Stimulated activated CD4-positive, alpha-beta T cell treated with anti-CD3 and anti-CD28 coated beads, Interleukin-2, amount 100 ng/mL, for 48 hours (primary cell): ENCODE measurements around the gene DENND1A.
"Not testable (repeated sequence)": the region's sequence is repeated elsewhere in the genome, so short reads cannot be mapped to it uniquely, and the experiment has no call there.

ENCODE experiments used
- DNase-seq, 2 donors: peaks; one replicate each; pipeline ENCODE4 v3.0.0-alpha.2; 2020

Gene DENND1A

DNA sequence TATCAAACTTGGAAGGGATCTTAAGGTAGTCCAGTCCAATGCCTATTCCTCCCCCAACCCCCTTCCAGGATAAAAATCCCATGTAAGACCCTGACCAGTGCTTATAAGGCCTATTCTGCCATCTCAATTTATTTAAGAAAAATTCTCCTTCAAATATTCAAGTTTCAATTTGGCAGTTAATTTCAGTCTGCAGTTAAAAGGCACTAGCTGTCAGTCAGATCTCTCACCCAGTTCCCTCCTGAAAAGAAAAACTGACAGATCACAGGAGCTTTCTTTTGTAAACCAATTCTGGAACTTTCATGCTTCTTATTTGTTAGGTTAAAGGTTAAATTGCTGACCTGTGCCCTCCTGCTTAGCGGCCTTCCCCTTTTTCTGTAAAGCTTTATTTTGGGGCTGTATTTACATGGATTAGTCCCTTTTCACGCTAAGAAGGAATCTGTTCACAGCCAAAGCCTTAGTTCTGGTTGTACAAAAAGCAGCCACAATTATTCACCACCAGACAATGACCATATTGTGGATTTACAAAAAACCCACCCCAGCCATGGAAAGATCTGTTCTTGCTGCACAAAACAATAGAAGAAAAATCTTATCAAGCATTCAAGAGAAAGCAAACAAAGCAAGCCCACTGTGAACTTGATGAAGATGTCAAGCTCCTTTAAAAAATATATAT lies 68.7 kb downstream of the DENND1A start:
- no peak for DNase-seq

DNA sequence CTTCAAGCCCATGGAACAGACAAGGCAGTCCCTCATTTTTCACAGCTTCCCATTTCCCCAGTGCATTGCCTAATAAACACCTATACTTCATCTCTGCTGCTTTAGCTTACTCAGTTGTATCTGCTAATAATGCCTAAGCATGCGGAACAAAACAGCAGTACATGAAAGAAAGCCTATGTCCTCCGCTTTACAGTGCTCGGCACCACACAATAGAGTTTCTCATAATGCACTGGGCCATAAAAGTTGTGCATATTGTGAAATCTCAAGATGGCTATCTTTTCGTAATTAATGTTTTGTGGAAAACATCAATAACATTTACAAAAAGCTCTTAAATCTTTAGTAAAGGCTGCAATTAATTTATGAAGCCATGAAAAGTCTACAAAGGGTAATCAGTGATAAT lies 69.3 kb downstream of the DENND1A start:
- no peak for DNase-seq

DNA sequence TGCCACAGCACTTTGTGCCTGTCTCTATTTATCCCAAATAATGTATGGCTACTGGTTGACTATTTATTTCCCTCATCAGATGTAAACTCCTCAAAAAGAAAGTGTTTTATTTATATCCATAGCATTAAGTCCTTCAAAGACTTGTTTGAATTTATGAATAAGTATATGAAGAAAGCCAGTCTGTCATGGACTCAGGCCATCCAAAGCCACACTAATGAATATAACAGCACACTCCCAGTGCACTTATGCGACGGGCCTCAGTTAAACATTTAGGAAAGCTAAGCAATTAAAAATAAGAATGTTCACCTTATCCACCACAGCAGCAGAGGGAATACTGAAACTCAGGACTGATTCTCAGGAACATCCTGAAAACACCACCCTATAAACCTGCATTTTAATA lies 77.5 kb downstream of the DENND1A start:
- no peak for DNase-seq

DNA sequence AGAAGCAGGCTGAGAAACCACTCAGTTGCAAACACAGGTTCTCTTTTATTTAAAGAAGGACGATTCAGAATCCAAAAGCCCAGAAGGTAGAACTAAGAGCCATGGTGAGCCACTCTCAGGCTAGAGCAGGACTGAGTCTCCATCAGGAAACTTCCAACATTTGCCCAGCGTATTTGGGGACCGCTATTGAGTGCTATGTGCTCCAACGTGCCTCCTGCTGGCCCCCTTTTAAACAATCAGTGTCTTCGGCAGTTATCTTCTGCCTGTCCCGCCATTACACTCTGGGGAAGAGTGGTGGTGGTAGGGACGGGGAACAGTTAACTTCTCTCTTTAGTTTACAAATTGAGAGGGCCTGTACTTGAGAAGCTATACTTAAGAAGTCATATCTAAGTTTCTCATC lies 78.1 kb downstream of the DENND1A start:
- DNase-seq = no peak

DNA sequence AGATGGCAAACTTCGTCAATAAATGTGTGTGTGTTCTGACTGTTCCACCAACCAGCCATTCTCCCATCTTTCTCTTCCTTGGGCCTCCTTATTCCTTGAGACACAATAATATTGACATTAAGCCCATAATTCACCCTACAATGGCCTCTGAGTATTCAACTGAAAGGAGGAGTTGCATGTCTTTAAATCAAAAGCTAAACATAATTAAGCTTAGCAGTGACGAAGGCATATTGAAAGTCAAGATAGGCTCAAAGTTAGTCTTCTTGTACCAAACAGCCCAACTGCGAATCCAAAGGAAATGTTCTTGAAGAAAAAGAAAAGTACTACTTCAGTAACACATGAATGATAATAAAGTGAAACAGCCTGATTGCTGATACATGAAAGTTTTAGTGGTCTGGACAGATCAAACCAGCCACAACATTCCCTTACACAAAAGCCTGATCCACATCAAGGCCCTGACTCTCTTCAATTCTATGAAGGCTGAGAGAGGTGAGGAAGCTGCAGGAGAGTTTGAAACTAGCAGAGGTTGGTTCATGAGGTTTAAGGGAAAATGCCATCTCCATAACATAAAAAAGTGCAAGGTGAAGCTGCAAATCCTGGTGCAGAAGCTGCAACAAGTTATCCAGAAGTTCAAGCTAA lies 81.4 kb downstream of the DENND1A start:
- DNase-seq = no peak

DNA sequence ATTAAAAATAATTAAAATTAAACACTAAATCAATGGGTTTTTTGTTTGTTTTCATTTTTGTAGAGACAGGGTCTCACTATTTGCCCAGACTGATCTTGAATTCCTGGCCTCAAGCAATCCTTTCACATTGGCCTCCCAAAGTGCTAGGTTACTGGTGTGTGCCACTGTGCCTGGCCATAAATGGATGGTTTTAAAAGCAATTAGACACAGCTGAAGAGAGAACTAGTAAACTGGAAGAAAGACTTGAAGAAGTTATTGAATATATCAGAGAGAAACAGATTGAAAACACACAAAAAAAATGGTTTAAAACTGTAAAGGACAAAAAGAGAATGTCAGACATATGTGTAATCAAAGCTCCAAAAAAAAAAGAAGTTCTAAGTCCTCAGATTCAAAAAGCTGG lies 83.0 kb downstream of the DENND1A start:
- DNase-seq = no peak

DNA sequence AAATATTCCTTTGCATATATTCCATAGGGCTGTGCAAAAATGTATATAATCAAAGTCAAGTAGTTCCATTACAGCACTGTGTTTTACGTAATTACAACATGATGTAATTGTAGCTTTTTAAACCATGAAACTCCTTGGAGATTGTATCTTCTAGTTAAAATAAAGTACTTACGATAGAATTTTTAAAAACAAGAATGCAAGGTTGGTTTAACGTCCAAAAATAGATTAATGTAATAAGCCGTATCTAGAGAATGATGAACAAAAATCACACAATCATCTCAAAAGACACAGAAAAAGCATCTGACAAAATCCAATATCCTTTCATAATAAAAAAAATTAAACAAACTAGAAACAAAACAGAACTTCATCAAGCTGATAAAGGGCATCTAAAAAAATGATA lies 86.2 kb downstream of the DENND1A start:
- no peak for DNase-seq

DNA sequence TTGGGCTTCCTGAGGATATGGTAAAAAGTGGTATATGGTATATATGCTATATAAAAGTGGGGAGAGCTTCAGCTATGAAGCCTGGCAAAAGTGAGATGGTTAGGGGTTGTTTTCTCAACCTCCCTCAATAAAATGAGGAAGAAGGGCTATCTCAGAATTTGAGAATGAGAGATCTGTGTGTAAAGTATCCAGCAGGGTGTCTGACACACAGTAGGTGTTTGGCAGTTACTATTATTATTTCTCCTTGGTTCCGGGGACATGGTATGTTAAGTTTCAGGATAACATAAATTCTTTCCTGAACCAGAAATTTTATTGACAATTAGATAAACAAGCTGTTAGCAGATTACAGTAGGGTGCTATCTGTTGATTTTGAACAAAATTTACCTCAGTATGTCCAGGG lies 94.1 kb downstream of the DENND1A start:
- DNase-seq = no peak

DNA sequence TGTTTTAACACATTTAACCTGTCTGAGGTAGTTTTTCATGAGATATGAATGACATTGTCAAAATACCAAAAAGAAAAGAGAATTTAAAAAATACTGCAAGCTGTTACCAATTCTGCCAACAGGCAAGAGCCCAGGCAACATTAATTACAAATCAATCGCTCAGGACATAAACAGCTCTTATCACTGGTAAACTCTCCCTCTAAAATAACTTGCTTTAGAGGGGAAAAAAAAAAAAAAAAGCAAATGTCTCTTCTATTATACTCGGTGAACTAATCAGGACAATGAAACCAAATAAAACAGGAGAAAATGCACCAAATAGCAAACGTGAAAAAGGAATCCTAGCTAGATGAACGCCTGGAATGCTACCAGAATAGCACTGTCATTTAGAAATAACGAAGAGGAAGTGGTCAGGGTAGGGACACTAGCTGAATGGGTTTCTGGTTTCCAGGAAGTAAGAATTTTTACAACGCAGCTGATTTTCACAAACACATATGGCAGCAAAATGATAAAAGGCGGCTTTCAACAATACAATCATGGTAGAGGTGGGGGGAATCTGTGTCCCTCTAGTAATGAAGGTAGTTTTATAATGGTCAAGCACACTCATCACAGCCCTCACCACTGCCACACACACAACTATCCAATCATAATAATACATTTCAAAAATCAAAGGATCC lies 94.9 kb downstream of the DENND1A start:
- DNase-seq = no peak

DNA sequence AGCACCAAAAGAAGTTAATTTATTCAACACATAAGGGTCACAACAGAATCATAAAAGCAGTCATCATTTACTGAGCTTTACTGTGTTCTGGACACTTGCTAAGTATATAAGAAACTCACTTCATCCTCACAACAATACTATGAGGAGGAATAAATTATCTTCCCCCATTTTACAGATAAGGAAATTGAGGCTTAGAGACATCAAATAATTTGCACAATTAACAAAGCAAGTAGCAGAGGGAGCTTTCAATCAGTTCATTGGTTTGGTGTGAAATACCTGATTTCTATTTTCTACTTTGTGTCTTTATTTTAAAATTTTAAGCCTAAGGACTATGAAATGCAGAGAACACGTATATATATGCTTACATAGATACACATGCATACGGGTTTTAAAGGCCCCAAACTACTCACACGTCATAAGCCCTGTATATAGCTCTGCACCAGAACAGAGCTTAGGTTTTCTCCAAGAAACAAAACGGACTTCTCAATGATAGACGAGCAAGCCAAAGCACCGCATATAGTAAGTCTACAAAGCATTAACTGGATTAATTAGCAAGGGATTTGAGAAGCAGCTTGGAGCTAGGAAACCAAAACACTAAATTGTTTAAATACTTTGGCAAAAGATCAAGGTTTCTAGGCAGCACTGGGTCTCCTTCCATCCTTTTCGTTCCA lies 95.6 kb downstream of the DENND1A start:
- no peak for DNase-seq

DNA sequence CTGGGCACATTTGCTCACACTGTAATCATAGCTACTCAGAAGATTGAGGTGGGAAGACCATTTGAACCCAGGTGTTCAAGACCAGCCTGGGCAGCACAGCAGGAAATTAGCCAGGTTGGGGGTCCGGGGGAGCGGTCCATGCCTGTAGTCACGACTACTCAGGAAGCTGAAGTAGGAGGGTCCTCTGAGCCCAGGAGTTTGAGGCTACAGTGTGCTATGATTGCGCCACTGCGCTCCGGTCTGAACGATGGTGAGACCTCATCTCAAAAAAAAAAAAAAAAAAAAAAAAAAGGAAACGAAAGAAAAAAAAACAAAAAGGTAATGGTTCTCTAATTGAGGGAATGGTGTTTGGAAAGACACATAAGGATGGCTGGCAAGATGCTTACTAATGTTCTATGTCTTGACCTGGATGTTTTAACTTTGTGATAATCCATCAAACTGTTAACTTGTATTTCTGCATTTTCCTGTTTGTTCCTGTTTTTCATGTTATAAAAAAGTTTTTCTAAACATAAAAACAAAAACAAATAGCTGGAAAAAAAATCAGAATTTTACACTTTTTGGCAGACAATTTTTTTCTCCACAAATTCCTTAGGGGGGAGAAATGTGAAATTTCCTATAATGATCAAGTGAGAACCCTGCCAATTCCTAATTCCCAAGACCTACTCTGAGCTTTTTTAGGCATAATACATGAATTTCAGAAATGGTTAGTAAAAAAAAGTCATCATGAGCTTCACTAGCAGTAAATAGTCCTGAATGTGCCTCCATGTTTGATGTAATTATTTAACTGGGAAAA lies 96.9 kb downstream of the DENND1A start:
- DNase-seq = no peak

DNA sequence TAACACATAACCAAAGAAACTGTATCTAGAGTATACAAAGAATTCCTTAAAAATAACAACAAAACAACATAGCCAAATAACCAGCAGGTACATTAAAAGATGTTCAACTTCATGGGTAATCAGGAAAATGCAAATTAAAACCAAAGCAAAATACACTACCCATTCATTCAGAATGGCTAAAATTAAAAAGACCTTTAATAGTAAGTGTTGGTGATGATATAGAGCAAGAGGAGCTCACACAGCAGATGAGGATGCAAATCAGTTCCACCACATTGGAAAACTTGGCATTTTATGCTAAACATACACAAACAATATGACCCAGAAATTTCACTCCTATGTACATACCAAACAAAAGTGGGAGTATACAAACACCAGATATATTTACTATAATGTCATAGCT lies 97.8 kb downstream of the DENND1A start:
- DNase-seq = no peak

DNA sequence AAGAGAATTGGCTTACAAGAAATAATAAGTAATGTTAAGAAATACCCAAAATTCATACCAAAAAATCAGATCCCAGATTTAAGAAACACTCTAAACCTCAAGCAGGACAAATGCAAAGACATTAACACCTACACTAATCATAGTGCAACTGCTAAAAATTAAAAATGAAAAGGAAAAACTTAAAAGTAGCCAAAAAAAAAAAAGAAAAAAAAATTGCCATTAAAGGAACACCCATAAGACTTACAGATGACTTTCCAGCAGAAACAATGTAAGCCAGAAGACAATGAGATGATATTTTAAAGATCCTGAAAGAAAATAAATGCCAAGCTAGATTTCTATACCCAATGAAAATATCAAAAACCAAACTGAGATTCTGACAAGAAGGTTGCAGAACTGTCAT lies 101.5 kb downstream of the DENND1A start:
- DNase-seq = no peak

DNA sequence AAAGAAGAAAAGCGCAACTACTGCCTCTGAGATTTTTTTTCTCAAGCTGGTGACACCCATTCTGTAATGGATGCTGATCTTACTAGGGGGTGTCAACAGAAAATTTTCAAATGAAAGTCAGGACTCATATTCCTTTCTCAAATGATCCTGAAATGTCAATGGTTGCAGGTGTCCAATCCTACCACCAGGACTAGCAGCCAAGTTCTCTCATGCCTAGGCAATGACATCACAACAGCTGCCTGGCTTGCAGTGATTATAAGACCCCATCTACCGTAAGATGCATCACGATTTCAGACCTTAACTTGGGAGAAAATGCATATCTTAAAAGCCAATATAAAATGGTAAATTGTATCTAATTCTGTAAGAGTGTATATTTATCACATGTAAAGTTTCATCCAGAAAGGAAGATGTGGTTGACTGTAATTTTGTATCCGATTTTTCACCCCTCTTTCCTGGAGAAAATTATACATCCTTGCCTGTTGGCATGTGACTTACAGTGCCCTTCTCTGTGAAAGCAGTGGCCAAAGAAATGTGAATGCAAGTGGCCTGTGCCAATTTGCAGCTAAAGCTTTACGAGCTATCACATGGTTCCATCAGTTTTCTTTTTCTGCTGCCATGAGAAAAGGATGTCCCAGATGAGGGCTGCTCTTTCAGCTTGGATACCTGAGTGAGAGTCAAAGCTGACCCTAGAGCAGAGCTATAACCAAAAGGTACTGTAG lies 104.4 kb downstream of the DENND1A start:
- no peak for DNase-seq

DNA sequence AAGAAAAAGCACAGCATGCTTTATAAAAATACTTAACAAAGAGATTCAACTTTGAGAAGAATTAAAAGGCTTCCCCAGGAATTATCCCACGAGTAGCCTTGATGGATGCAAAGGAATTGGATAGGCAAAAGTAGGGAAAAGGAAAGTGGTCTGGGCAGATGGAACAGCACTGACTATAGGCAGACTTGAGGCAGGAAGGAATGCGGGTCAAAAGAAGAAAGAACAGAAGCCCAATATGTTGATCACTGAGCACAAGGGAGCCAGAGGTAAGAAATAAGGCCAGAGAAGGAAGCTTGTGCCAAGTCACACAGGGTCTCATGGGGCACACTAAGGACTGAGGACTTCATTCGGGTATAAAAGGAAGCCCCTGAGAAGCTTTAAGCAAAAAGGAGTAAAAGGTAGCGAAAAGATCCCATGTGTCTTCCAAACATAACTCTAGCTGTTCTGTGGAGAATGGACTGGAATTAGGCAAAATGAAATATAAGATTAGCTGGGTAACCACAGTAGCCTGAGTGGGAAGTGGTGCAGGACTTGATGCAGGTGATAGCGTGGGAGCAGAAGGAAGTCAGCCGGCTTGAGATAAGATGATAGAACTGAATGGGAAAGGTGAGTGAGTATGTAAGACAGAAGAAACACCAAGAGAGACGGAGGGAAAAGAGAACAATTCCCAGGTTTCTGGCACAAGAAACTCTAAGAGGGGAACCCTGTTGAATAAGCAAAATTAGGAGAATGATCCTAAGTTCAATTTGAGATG lies 106.6 kb downstream of the DENND1A start:
- DNase-seq = no peak

DNA sequence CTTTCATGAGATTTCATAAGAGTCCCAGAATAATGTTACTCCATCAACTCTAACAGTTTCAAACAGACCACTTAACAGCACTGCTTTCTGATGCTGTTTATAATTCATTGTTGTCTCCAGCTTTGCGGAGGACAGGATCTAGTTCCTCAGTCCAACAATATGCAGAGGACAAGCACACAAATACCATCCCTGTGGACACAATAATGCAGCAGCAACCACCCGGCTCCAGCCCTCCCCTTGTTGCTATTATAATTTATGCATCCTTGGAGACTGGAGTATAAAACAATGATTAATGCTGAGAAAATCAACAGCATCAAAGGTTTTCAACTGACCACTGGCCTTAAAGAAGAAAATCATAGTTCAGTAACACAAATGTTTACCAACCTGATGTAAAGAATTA lies 108.3 kb downstream of the DENND1A start:
- no peak for DNase-seq

DNA sequence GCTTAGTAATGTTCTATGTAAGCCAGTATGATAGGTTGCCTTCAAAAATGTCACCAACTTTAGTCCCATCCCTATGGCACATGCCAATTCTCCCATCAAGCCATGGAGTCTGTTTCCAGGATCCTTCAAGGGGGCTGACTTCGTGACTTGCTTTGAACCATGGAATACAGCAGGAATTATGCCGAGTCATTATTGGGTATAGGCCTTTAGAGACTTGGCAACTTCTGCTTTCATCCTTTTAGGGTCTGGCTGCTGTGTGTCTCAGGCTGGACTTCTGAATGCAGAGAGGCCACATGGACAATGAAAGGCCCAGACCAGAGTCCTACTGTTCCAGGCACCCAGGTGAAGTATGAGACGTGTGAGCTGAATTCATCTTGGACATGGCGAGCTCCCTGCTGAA lies 109.8 kb downstream of the DENND1A start:
- no peak for DNase-seq

DNA sequence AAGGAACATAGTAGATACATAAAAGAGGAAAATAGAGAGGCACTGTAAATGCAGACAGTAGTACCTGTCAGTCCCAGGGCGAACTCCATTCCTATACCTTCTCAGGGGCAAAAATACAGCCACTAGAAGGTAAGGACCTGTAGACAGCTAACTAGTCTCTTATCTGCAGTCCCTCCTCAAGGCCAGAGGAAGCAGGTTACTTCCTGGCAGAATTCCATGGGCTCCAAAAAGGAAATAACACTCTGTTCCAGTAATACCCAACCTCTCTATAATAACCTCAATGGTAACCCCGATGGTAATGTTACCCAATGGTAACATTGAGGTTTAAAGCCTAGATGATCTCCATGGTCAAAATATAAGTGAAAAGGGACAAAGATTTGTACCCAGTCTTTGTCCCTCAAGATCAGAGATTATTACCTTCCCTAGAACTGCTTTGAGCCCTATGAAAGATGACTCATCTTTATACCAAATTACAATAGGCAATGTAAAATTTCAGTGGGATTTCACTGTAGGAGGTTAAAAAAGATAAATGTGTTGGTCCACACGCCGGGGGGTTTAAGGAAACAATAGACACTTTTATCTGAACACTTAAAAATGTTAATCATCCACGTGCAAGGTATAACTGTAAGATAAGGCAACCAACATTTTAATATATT lies 113.0 kb downstream of the DENND1A start:
- DNase-seq = no peak

DNA sequence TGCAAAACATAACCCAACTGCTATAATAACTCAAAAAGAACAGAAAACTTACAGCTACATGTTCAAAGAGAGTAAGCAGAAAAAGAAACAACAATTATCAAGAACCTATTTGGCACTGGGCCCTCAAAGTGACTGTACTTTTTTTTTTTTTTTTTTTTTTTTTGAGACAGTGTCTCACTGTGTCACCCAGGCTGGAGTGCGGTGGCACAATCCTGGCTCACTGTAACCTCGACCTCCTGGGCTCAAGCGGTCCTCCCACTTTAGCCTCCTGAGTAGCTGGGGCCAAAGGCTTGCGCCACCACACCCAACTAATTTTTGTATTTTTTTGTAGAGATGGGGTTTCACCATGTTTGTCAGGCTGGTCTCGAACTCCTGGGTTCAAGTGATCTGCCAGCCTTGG lies 114.1 kb downstream of the DENND1A start:
- not testable (repeated sequence) for DNase-seq

DNA sequence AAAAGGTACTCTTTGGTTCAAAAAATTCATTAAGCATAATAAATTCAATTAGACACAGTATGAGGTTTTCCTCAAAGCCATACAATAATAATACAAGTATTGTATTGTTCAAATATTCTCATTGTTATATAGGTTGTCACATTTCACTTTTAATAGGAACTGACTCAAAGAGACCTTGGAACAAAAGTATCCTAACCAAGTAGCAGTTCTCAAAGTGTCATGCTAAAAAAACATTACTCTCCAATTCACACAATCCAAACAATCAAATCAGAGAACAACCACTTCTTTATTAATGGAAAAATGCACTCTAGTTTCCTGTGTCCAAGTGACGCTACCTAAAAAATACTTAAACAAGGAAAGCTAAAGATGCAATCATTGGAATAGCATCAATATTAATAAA lies 115.4 kb downstream of the DENND1A start:
- no peak for DNase-seq

DNA sequence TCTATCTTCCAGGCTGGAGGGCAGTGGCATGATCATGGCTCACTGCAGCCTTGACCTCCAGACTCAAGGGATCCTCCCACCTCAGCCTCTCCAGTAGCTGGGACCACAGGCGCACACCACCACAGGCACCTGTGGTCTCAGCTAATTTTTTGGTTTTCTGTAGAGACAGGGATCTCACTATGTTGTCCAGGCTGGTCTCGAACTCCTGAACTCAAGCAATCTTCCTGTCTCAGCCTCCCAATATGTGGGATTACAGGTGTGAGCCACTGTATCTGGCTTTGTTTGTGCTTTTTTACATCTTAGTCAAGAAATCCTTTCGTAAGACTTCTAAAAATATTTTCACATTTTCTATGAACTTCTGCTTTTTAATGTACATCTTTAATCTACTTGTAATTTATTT lies 116.9 kb downstream of the DENND1A start:
- no peak for DNase-seq
